ENCODE results near the gene THAP10.
A peak's percentile ranks its signal among the peaks of the same experiment; 100 is the strongest.

Gene THAP10

DNA sequence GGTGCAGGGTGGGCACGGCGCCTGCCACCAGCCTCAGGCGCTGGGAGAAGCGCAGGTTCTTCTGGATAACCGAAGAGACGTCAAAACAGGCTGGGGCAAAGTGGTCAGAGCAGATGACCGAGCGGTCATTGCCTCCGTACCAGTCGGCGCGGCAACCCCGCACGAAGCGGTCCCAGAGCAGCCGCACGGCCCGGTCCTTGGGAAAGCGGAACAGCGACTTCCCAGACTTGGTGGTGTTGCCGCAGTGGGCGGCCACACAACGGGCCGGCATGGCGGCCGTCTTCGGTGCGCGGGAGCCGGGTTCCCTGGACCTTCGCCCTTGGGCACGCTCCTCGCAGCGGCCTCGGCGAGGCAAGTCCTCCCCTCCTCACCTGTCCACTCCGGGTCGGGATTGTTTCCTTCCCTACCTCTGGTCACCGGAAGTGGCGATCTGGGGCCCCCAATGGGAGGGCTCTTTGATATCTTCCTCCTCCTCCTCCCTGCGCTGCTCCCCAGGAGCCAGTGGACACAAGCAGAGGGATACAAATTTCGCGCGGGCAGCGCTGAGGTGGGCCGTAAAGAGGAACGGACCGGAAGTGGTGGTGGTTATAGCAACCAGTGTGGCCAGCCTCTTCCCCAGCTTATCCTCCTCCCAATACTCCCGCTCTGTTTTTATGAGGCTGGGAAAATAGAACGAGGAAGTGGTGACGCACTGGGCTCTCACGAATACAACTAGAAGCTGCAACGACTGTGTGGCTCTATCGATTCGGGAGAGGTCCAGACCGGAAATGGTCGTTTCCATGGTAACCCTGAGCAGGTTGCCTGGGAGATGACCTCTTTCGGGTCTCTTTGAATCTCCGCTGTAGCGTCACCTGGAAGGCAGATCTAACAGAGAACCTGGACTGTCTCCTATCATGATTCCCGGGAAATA, at the start of gene THAP10, which contains the start of gene LRRC49:
TSS of gene THAP10 (minus strand) at position 432 of the 910 bp plus-strand sequence. CDS start at position 271, 161 bp downstream.
TSS of gene LRRC49 (plus strand) at position 825 of the 910 bp plus-strand sequence. CDS start at position 894, 69 bp downstream.
- DNase-seq (ENCODE audit: low spot score) (peak; percentile 98), ATAC-seq (ENCODE audit: low read depth) (peak; percentile 97)
- no peaks in the 10 kb centered on the region for H3K9me3 ChIP-seq (ENCODE audit: severe bottlenecking)
- TF ChIP-seq, protein P1, sequence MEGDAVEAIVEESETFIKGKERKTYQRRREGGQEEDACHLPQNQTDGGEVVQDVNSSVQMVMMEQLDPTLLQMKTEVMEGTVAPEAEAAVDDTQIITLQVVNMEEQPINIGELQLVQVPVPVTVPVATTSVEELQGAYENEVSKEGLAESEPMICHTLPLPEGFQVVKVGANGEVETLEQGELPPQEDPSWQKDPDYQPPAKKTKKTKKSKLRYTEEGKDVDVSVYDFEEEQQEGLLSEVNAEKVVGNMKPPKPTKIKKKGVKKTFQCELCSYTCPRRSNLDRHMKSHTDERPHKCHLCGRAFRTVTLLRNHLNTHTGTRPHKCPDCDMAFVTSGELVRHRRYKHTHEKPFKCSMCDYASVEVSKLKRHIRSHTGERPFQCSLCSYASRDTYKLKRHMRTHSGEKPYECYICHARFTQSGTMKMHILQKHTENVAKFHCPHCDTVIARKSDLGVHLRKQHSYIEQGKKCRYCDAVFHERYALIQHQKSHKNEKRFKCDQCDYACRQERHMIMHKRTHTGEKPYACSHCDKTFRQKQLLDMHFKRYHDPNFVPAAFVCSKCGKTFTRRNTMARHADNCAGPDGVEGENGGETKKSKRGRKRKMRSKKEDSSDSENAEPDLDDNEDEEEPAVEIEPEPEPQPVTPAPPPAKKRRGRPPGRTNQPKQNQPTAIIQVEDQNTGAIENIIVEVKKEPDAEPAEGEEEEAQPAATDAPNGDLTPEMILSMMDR (IDR thresholded peaks at IDR 0.05; ENCODE audit: poor library complexity, severe bottlenecking) = no peak
- H3K27ac ChIP-seq (ENCODE audit: poor library complexity, severe bottlenecking) = peak within 1 kb of the TSS; percentile 71
- peaks cover 21% of the 10 kb centered on the region for H3K4me1 ChIP-seq (ENCODE audit: insufficient read depth, poor library complexity, severe bottlenecking)
- peaks cover 16% of the 10 kb centered on the region for H3K36me3 ChIP-seq (ENCODE audit: low read depth)
- H3K27me3 ChIP-seq (ENCODE audit: insufficient read depth, poor library complexity, severe bottlenecking) = no peaks in the 10 kb centered on the region
- H3K4me3 ChIP-seq (ENCODE audit: severe bottlenecking) = peak within 1 kb of the TSS; percentile 70

GRCh38 chr15:70936326-70936725, 44.1 kb upstream of the THAP10 start:
- TF ChIP-seq, protein P1 (IDR thresholded peaks at IDR 0.05; ENCODE audit: poor library complexity, severe bottlenecking) = no peak
- Histone ChIP-seq H3K27me3 (ENCODE audit: insufficient read depth, poor library complexity, severe bottlenecking) (no peaks in the 10 kb centered on the region), H3K9me3 (ENCODE audit: severe bottlenecking) (no peaks in the 10 kb centered on the region), H3K4me1 (ENCODE audit: insufficient read depth, poor library complexity, severe bottlenecking) (peaks cover 5% of the 10 kb centered on the region), H3K36me3 (ENCODE audit: low read depth) (no peaks in the 10 kb centered on the region), H3K27ac (ENCODE audit: poor library complexity, severe bottlenecking) (no peak overlapping the region), H3K4me3 (ENCODE audit: severe bottlenecking) (no peak overlapping the region)
- ATAC-seq (ENCODE audit: low read depth) = no peak
- DNase-seq (ENCODE audit: low spot score) = no peak

- TF ChIP-seq, protein P1 (IDR thresholded peaks at IDR 0.05; ENCODE audit: poor library complexity, severe bottlenecking) = no peak
- Histone ChIP-seq H3K36me3 (ENCODE audit: low read depth) (no peaks in the 10 kb centered on the region), H3K9me3 (ENCODE audit: severe bottlenecking) (no peaks in the 10 kb centered on the region), H3K4me3 (ENCODE audit: severe bottlenecking) (no peak overlapping the region), H3K4me1 (ENCODE audit: insufficient read depth, poor library complexity, severe bottlenecking) (peaks cover 5% of the 10 kb centered on the region), H3K27ac (ENCODE audit: poor library complexity, severe bottlenecking) (no peak overlapping the region), H3K27me3 (ENCODE audit: insufficient read depth, poor library complexity, severe bottlenecking) (no peaks in the 10 kb centered on the region)
- DNase-seq (ENCODE audit: low spot score) (no peak), ATAC-seq (ENCODE audit: low read depth) (peak; percentile 41; the same call in 2 of the 3 replicates)
Observed at GRCh38 chr15:70935631-70936030, 43.4 kb upstream of the THAP10 start.

DNA sequence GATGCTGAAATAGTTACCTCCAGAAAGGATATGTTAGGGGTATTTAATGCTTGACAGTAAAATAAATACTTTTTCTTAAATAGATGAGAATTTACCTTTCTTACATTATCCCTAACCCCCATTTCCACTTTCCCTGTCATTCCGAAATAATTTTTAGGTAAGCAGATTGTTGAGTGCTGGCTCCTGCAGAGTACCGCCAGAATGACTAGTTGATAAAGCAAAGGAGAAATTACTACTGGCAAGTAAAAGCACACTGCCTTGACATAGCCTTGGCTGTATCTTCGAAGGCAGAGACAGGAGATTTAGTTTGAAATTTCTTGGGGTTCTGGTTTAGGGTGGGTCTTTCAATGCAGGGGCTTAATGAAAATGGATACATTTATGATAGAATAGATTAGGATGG, 41.2 kb upstream of the THAP10 start:
- TF ChIP-seq, protein P1 (IDR thresholded peaks at IDR 0.05; ENCODE audit: poor library complexity, severe bottlenecking) = no peak
- no peak overlapping the region for H3K4me3 ChIP-seq (ENCODE audit: severe bottlenecking)
- no peak for ATAC-seq (ENCODE audit: low read depth)
- H3K4me1 ChIP-seq (ENCODE audit: insufficient read depth, poor library complexity, severe bottlenecking) = peaks cover 5% of the 10 kb centered on the region
- H3K36me3 ChIP-seq (ENCODE audit: low read depth) = no peaks in the 10 kb centered on the region; the same call in 1 of the 2 replicates
- H3K9me3 ChIP-seq (ENCODE audit: severe bottlenecking) = no peaks in the 10 kb centered on the region
- DNase-seq (ENCODE audit: low spot score) = no peak
- no peaks in the 10 kb centered on the region for H3K27me3 ChIP-seq (ENCODE audit: insufficient read depth, poor library complexity, severe bottlenecking)
- no peak overlapping the region for H3K27ac ChIP-seq (ENCODE audit: poor library complexity, severe bottlenecking)
